Lung (tissue), 12 donors: ENCODE results near the gene PITPNB. TPM values are rescaled to one million over a fixed set of nuclear protein-coding genes. Genes with fewer than 3 reads are reported as not detected.

Experiments used
- ATAC-seq: fragments of 200-7000 bp; cut with Tn5 transposase; one replicate; pipeline ENCODE4 v1.9.1; 2020; ENCODE audit warnings: moderate number of reproducible peaks; ENCODE audit not compliant: insufficient read depth, low FRiP score
- DNase-seq, 3 donors: peaks; one replicate each; pipeline ENCODE4 v3.0.0-alpha.2; 2013 to 2017
- H3K27ac ChIP-seq, 2 donors: one replicate each; pipeline ENCODE4 v1.5.1; 2013; ENCODE audit warnings: mild to moderate bottlenecking in 2 of 2, moderate library complexity in 2 of 2, control low read depth in 1 of 2, inconsistent platforms in 1 of 2, low read depth in 1 of 2, low read length in 1 of 2
- H3K27me3 ChIP-seq, 3 donors: one replicate each; pipeline ENCODE4 v1.5.1; 2013; ENCODE audit warnings: low read length in 2 of 3; ENCODE audit not compliant: control insufficient read depth in 3 of 3, insufficient read depth in 3 of 3
- H3K36me3 ChIP-seq, 4 donors: one replicate each; pipeline ENCODE4 v1.5.1; 2013; ENCODE audit warnings: low read length in 4 of 4, mild to moderate bottlenecking in 1 of 4, moderate library complexity in 1 of 4; ENCODE audit not compliant: control insufficient read depth in 4 of 4, insufficient read depth in 4 of 4
- H3K4me1 ChIP-seq, 5 donors: one replicate each; pipeline ENCODE4 v1.5.1; 2013; ENCODE audit warnings: low read length in 5 of 5, mild to moderate bottlenecking in 2 of 5, moderate library complexity in 1 of 5; ENCODE audit not compliant: control insufficient read depth in 5 of 5, insufficient read depth in 5 of 5
- H3K4me3 ChIP-seq: one replicate; pipeline ENCODE4 v1.5.1; 2013; ENCODE audit warnings: mild to moderate bottlenecking, control low read depth, moderate library complexity
- H3K9ac ChIP-seq, 2 donors: one replicate each; pipeline ENCODE4 v1.5.1; 2013; ENCODE audit warnings: low read length in 2 of 2, control low read depth in 1 of 2; ENCODE audit not compliant: insufficient read depth in 1 of 2
- H3K9me3 ChIP-seq, 4 donors: one replicate each; pipeline ENCODE4 v1.5.1; 2013; ENCODE audit warnings: low read length in 3 of 4, mild to moderate bottlenecking in 1 of 4, moderate library complexity in 1 of 4; ENCODE audit not compliant: control insufficient read depth in 4 of 4, insufficient read depth in 3 of 4
- CTCF ChIP-seq: IDR thresholded peaks from 2 replicates; pipeline ENCODE4 v1.5.1; 2012; ENCODE audit warnings: mild to moderate bottlenecking; ENCODE audit errors: control extremely low read depth, extremely low read depth
- WGBS, 2 donors: extraction: QIAGEN DNeasy Blood & Tissue Kit; methylation state at CpG; one replicate each; pipeline ENCODE4 v1.1.7; 2013; 5-methylcytosine and 5-hydroxymethylcytosine counted together
- polyA plus RNA-seq, 2 donors: library from polyadenylated mRNA; stranded (reverse); fragments of 200-250 nt; gene quantifications; one replicate each; pipeline ENCODE4 v1.2.1, GENCODE V29; 2013
- total RNA-seq, 2 donors: library from RNA; depleted of rRNA in 1 of 2; stranded (reverse); fragments of >200 nt in 1 of 2; gene quantifications; one replicate each; pipeline ENCODE4 v1.2.1, GENCODE V29; 2014 to 2021
- donor health status: control.
- donor health status: control.
- donor health status: Bipolar disorder and iron deficiency.
- donor health status: healthy.
- donor health status: DM: yes; HTN: yes; CAD: no.

Gene PITPNB
- total and polyA plus RNA-seq, 4 donors, result 19.2 to 73.5 (median 37.5) TPM

GRCh38 chr22:27952779-27953178 is 33.7 kb upstream of the PITPNB start:
- WGBS, 2 donors, result 55 to 63% methylated on average over 3 of the region's 3 CpGs
- Histone ChIP-seq H3K9ac (peak overlapping the region in 1 of 2 donors; percentile 34), H3K27me3 (no peaks in the 10 kb centered on the region), H3K9me3 (no peaks in the 10 kb centered on the region), H3K4me3 (no peak overlapping the region), H3K27ac (no peak overlapping the region), H3K36me3 (no peaks in the 10 kb centered on the region), H3K4me1 (peaks cover 0 to 17% (median 0%) of the 10 kb centered on the region in 5 donors)
- no peak for TF ChIP-seq CTCF
- ATAC-seq, result peak; percentile 19
- peak in 2 of 3 donors; percentile 54 to 68 for DNase-seq

GRCh38 chr22:27952091-27952490 is 33.0 kb upstream of the PITPNB start:
- no peak overlapping the region for H3K27ac ChIP-seq
- no peaks in the 10 kb centered on the region for H3K27me3 ChIP-seq
- no peak for TF ChIP-seq CTCF
- H3K4me3 ChIP-seq, result no peak overlapping the region
- no peaks in the 10 kb centered on the region for H3K9me3 ChIP-seq
- DNase-seq (peak in 2 of 3 donors; percentile 41 to 55), ATAC-seq (no peak)
- no peaks in the 10 kb centered on the region for H3K36me3 ChIP-seq
- peak overlapping the region in 1 of 2 donors; percentile 23 for H3K9ac ChIP-seq
- WGBS, 2 donors, result 89 to 91% methylated on average over 3 of the region's 3 CpGs
- peaks cover 0 to 17% (median 0%) of the 10 kb centered on the region in 5 donors for H3K4me1 ChIP-seq

DNA sequence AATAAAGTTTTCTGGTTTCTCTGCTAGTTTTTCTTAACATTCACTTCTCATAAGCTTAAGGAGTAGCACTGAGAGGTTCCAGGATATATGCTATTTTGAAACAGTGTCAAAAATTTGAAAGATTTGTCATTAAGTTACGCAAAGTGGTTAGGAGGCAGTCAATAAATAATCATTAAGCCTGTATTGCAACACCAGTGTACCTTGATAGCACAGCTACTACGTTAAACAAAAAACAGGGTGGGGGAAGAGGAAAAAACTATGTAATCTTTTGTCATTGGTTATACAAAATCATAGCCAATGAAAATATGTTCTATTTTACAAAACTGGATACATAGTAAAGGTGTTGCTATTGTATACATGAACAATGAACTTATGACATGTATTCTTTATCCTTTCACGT is 30.4 kb upstream of the PITPNB start:
- H3K9ac ChIP-seq, result no peak overlapping the region
- 83 to 84% methylated on average over 3 of the region's 3 CpGs for WGBS, 2 donors
- ATAC-seq, result no peak
- no peak overlapping the region for H3K4me3 ChIP-seq
- no peak overlapping the region for H3K27ac ChIP-seq
- DNase-seq, result no peak
- H3K9me3 ChIP-seq, result no peaks in the 10 kb centered on the region
- H3K36me3 ChIP-seq, result no peaks in the 10 kb centered on the region
- no peak for TF ChIP-seq CTCF
- H3K4me1 ChIP-seq, result peaks cover 0 to 17% (median 0%) of the 10 kb centered on the region in 5 donors
- H3K27me3 ChIP-seq, result no peaks in the 10 kb centered on the region

DNA sequence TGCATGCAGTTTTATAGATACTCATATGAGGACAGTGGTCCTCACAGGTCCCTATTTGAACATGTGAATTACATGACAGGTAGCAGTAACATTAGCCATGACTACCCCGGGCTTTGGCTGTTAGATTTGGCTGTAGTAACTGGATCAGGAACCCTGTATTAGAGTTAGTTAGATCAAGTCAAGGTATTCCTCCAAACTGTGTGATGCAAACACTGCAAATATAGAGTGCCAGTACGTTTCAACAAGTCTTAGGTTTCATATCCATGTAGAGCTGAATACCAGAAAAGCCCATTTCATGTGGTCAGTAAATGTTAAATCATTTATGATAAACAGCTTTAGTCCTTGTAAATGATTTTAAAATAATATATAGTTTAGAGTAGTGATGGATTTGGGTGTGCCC is 29.5 kb upstream of the PITPNB start:
- no peak for ATAC-seq
- H3K9ac ChIP-seq, result no peak overlapping the region
- H3K9me3 ChIP-seq, result no peaks in the 10 kb centered on the region
- H3K27me3 ChIP-seq, result no peaks in the 10 kb centered on the region
- H3K4me3 ChIP-seq, result no peak overlapping the region
- TF ChIP-seq CTCF, result no peak
- H3K36me3 ChIP-seq, result no peaks in the 10 kb centered on the region
- peaks cover 0 to 17% (median 0%) of the 10 kb centered on the region in 5 donors for H3K4me1 ChIP-seq
- H3K27ac ChIP-seq, result no peak overlapping the region
- DNase-seq, result no peak
- 94 to 99% methylated on average over 2 of the region's 2 CpGs for WGBS, 2 donors
